CD4-positive, alpha-beta T cell treated with Interleukin-15 for 1 hour (primary cell): ENCODE data around the gene SSBP1.
"Not testable (repeated sequence)": the region's sequence is repeated elsewhere in the genome, so short reads cannot be mapped to it uniquely, and the experiment has no call there.

Source experiments
- DNase-seq: peaks from one replicate; pipeline ENCODE4 v3.0.0-alpha.2; 2020

The SSBP1 gene

DNA sequence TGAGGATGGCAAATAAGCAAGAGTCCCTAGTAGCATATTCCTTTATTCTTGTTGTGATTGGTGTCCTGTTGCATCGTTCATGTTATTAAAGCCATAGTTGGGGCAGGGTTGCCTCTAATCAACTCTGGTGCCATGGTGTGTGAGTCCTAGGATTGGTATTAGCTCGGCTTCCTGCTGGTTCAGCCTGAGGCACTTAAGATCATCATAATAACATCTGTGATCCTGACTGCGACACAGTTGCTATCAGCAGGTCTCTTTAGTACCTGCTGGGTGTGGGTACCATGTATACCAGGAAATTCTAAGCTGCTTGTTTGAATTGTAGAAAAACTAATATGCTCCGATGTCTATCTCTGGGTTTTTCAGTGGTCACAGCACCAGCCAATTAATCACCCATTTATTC lies 28.4 kb upstream of the SSBP1 start:
- DNase-seq, result no peak

DNA sequence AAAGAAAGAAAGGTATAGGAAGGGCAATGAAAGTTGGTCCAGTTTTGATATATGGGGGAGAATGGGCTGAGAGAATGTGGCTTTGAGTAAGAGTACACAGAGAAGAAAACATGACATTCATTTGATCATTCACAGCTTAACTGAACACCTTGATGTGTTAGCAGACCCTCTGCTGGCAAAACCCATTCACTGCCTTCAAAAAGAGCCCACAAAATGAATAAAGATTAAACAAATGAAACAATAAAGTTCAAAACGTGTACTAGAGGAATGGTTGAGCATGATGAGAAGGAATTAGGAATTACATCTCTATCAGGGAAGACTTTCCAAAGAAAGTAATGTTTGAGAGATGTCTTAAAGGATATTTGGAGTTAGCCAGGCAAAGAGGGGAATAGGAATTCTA lies 27.9 kb upstream of the SSBP1 start:
- no peak for DNase-seq

DNA sequence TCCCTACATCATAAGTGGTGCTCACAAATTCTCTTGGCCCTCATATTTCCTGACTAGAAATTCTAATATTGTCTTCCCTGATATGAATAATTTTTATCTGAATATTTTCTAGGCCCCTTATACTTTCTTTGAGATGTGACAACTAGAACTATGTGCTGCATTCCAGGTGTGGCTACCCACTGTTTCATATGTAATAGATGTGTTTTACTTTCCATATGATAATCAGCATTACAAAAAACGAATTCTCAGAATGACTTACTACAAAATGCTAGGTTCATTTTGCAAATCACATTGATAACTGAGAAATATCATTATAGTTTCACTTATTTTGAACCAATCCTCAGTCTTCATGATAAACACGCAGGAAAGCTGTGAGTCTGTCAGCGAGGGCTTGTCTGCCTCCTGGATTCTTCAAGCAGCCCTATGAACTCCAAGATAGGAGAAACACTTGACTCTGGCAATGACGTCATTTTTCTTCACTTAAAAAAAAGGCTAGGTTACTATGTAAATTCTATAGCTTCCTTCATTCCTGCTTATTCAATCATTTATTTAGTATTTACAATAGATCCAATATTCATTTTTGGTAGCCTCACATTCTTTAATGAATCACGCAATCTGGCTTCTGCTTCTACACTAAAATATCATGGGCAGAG lies 25.4 kb upstream of the SSBP1 start:
- DNase-seq, result no peak

DNA sequence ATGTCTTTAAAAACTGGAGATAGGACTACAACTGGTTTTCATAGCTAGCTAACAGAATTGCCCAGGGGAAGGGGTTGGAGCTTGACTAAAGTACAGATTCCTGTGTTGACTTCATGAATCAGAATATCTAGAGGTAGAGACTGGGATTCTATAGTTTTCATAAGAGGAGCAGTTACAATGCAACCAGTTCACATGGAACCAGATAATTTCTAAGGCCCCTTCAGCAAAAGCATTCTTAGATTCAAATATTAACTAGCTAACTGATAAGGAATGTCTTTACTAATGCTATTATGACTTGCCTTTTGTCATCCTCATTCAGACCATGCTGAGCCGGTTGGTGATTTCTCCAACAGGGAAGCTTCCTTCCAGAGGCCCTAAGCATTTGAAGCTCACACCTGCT lies 24.3 kb upstream of the SSBP1 start:
- DNase-seq, result no peak

DNA sequence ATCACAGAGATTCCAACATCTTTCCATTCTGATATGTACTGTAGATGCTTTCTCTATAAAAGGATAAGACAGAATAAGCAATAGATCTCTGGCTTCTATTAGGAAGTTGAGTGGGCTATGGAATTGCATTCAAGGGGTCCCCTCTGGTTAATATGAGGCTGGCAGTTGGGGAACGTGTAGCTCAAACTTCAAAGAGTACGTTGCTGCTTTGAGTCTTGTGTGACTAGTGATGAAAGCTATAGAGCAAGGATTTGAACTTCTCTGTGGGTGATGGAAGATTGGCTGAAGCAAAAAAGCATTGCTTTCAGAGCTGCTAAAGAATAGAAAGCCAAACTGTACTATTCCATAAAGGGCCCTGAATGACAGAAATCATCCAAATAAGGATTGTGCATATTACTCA lies 23.6 kb upstream of the SSBP1 start:
- DNase-seq, result no peak

DNA sequence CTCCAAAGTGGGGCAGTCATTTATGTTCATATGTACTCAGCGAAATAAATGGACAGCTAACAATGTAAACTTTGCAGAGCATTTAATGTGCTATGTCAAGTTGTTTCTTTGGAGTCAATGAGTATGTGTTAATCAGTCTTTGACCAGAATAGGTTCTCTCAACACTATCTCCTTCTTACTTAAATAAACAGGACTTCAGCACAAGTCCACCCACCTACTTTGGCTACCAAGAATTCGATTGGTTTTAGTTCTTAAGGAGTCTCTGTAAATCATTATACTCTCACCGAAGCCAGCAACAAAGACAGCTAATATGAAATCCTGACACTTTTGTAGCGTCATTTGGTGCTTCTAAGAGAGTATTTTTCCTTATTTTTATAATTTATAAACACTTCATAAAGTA lies 23.1 kb upstream of the SSBP1 start:
- no peak for DNase-seq

DNA sequence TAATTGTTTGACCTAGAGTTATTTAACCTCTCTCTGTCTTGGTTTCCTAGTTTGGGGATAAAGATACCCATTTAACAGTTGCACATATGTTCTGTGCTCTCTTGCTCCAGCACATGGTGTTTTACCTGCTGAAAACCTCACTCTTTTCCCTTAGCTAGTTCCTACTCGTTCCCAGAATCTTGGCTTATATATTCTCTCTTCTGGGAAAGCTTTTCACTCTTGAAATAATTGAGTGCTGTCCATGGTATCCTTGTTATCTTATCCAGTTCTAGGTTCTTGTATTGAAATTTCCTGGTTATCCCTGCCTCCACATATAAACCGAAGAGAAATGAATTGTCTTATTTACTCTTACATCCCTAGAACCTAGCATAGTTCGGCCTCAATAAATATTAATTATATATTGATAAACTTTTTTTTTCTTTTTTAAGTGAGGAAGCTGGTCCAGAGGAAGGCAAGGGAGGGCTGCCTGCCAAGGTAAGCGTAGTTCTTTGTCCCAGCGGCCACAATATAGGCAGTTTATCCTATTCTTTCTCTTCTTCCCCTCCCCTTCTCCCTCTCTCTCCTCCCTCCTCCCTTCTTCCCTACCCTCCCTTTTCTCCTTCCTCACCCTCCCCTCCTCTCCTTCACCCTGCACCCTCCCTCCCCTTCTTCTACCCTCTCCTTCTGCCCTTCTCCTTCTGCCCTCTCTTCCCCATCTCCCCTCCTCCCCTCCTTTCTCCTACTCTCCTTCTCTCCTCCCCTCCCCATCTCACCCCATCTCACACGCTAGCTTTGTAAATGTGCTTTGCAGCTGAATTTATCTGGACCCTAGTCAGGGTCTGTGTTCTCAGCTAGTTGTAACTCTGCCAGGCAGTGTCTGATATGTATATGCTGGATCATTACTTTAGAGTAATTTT lies 22.1 kb upstream of the SSBP1 start:
- DNase-seq, result no peak

DNA sequence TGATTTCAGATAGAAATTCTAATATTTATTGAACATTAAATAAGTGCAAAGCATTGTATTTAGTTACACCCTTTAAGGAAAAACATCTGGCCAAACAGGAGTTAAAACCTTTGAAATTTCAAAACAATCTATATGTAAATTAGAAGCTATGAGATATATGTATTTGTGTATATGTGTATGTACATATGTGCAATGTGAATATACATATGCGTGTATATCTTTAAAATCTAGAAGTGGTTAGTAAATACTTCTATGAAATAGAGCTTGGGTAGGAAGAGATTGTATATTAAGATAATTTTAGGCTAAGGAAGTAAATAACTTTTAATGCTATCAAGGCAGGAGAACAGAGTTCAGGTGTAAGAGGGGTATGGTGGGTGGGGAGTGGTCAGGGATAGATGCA lies 20.7 kb upstream of the SSBP1 start:
- no peak for DNase-seq

DNA sequence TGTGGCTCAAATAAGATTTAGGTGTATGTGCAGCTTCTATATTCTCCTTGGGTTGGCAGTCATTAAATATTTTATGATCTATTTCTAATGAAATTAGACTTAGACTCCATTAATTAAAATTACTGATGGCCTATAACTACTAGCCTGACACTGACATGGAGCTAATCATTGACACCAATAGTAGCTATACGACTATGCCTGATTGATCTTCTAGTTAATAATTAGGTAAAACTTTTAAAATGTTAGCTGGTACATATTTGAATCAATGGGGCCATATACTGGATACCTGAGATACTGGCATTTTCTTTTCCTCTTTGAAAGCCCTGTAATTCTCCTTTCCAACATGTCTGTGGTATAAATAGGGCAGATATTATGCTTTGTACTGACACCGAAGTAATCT lies 15.6 kb upstream of the SSBP1 start:
- DNase-seq, result no peak

DNA sequence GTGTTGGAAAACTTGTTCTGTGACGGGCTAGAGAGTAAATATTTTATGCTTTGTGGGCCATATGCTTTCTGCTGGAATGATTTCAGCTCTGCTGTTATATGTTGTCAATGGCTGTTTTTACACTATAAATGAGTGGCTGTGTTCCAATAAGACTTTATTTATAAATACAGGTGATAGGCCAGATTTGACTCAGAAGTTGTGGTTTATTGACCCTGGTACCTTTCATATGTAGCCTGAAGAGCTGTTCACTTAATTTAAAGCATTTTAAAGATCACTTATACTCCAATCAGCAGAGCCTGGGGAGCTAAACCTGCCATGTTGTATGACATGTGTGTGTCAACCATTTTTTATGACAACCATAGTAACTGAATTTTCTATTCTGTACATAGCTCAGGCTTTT lies 9.1 kb upstream of the SSBP1 start:
- DNase-seq, result no peak

DNA sequence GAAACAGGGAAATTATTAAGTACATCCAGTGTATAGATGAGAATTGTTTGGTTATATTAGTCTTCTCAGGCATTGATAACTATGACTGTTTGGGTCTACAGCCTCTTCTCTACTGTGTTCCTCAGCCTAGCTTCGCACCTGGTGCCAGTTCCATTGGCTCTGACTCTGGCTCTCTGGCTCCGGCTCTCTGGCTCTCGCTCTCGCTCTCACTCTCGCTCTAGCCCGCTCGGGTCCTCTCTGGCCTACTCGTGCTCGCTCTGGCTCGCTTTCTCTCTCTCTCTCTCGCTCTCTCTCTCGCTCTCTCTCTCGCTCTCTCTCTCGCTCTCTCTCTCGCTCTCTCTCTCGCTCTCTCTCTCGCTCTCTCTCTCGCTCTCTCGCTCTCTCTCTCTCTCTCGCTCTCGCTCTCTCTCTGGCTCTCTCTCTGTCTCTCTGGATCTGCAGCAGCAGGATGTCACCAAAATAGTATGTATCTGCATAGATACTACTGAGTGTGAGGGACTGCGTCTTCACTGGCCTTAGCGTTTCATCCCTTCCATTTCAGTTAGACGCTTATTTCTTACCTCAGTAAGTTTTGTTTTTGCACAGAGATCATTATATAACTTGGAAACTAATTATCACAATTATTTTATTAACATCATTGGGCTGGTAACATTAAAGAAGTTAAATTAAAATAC lies 6.5 kb upstream of the SSBP1 start:
- DNase-seq, result no peak

DNA sequence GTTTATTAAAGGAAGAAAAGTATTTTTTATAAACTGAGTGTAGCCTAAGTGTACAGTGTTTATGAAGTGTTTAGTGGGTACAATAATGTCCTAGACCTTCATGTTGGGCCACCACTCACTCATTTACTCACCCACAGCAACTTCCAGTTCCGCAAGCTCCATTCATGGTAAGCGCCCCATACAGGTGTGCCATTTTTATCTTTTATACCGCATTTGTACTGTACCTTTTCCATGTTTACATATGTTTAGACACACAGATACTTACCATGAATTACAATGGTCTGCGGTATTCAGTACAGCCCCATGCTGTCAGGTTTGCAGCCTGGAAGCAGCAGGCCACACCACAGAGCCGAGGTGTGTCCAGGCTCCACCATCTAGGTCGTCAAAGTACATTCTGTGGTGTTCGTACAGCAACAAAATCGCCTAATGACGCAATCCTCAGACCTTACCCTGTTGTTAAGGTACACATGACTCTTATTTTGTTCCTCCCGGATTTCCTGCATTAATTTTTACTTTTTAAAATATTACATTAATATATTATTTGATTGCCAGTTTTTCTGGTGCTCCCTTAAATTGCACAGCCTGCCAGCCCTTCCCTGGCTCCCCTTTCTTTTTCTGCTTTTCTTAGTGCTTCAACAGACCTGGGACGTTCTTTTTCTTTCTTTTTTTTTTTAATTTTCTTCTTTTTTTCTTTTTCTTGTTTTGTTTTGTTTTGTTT lies 881 bp upstream of the SSBP1 start:
- peak; percentile 30 for DNase-seq

DNA sequence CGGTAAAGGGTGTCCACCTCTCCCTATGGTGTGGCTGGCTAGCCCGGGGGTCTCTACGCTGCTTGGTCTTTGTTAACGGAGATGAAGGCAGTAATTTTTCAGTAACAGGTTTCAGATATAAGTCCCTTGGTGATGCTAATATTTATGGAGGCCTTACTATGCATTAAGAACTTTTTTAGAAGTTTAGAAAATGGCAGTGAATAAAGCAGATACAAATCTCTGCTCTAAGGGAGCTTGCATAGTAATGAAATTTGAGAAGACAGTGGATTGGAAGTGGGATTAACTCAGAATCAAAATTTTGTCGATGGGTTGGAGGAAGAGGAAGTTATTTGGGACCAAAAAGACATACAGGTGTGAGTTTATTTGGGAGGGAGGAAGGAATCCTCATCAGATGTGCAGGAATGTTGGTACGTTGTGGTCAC lies 445 bp downstream of the SSBP1 start:
- no peak for DNase-seq

DNA sequence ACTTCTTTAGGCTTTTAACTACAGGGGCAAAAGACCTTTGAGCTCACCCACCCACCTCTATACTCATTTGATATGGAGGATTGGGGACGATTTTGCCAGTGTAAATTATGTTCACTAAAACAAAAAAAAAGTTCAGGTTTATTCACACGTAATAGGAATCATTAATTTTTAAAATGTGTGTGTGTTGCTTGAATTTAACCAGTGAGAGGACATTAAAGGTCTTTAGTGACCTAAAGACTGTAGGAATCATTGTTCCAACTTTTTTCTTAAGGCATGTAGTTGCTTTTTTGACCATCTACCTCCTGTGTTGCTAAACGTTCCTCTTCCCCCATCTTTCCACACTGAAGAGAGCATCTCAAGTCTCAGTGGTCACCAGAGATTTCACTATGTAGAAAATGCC lies 1.1 kb downstream of the SSBP1 start:
- DNase-seq, result no peak

DNA sequence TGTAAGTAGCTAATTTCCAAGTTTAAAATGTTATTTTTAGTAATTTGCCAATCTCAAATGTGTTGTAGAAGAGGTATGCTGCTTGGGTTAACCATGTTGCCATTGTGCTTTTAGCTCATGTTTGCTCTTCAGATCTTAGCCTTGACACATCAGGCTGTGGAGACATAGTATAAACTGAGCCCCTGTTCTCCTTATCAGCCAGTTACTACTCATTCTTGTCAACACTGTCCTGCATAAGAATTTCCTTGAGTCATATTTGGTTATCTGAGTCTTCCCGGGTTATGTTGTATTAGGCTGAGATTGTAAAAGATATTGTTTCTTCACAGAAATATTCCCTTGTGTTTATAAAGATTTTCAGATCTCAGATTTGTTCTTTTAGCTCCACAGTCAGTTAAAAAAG lies 4.1 kb downstream of the SSBP1 start:
- no peak for DNase-seq

DNA sequence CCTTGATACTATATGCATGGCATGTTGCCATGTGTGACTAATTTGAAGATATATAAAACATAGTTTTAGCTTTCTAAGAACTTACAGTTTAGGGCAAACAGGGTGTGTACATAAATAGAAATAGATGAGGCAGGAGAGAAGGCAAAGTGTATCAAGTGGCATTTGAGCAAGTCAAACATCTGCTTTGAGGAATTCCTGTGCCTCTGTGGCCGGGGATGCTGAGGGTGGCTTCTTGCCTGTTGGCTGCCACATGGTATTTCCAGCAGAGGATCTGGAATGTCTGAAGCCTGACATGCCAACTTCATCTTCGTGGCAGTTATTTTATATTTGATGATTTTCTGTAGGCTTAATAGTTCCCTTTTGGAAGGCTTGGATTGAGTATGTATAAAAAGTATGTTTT lies 6.0 kb downstream of the SSBP1 start:
- DNase-seq, result no peak

DNA sequence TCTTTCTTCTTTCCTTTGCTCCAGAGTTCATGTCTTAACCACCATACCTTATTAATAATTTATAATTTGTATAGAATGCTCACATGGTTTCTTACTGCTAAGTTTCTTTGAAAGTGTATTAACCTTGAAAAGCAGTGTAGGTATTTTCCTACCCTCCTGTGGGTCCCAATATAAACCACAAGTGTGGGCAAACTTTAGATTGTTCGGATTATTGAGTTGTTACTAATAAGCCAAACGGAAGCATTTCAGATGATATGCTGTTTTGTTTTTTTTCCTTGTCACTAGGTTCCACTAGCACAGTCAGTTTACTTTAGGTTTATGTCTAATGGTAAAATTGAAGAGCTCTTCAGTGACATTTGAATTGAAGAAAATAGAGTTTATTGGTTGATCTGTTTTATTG lies 10.2 kb downstream of the SSBP1 start:
- DNase-seq, result no peak

DNA sequence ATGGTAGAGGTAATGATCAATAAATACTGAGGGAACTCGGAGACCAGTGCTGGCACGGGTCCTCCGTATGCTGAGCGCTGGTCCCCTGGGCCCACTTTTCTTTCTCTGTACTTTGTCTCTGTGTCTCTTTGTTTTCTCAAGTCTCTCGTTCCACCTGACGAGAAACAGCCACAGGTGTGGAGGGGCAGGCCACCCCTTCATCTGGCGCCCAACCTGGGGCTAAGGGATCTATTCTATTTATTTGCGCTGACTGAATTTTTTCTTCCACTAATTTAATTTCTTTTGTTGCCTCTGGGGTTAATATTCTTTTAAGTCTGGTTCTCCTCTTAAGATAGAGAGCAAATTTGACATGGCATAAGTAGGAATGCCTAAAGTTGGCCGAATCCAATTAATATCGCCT lies 13.7 kb downstream of the SSBP1 start:
- DNase-seq, result not testable (repeated sequence)

DNA sequence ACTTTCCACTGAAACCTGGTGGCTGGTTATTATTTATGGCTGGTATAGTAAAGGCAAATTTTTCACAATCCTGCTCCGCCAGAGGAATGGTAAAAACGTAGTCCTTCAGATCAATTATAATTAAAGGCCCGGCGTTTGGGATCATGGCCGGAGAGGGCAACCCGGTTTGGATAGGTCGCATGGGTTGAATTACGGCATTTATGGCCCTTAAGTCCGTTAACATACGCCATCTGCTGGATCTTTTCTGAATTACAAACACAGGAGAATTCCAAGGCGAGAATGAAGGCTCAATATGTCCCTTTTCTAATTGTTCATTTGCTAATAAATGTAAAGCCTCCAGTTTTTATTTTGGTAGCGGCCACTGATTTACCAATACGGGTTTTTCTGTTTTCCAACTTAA lies 14.5 kb downstream of the SSBP1 start:
- DNase-seq, result no peak

DNA sequence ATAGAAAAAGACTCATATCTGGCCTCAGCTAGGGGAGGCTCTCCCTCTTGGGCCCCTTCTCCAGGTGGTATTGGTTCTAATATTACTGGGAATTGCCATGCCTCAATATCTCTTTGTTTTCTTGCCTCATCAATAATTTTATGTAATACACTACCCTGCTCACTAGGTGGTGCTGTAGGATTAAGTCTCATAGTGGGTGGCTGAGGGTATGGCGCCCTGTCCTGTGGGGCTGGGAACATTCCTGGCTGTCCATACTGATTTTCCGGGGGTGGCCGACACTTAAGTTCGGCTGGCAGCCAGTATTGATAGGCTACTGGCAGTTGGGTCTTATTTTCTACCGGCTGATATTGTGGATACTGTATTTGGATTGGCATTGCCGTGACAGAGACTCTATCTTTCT lies 16.8 kb downstream of the SSBP1 start:
- no peak for DNase-seq

DNA sequence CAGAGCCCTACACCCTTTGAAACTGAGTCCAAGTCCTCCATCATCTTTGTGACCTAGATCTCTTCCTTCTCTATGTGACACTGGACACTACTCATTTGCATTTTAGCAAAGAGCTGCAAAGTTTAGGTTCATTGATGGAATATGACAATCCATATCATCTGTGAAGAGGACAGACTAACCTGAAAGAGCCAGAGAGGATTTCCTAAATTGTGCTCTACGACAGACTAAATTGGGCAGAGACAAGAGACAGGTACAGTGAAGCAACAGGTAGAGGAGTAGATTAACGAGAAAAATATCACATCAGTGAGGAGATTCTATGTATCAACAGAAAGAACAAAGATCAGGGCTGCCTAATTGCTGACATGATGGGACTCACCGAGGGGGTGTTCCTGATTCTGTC lies 25.6 kb downstream of the SSBP1 start, which contains the start of gene TAS2R3:
TAS2R3 (plus strand) TSS at position 301 of the 400 bp plus-strand sequence; CDS start at position 363, 62 bp downstream.
- no peak for DNase-seq

DNA sequence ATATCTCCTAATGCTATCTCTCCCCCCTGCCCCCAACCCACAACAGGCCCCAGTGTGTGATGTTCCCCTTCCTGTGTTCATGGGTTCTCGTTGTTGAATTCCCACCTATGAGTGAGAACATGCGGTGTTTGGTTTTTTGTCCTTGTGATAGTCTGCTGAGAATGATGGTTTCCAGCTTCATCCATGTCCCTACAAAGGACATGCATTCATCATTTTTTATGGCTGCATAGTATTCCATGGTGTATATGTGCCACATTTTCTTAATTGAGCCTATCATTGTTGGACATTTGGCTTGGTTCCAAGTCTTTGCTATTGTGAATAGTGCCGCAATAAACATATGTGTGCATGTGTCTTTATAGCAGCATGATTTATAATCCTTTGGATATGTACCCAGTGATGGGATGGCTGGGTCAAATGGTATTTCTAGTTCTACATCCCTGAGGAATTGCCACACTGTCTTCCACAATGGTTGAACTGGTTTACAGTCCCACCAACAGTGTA lies 32.0 kb downstream of the SSBP1 start:
- DNase-seq, result not testable (repeated sequence)

DNA sequence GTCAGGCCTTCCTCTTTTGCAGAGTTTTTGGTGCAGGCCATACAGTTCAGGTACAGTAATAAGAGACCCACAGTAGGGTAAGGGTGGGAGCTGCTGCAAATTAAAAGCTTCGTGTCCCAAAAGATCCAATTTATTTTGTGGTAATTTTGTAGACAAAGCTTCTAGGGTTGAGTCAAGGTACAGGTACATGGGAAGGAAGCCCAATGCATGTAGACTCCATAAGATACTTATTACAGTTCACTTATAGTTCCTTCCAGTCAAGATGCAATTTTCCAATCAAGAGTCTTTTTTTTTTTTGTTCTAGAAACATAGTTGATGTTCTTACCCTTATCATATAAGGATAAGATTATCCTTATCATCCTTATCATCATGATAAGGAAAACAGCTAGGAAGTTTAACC lies 38.2 kb downstream of the SSBP1 start, which contains the start of gene TAS2R4:
TAS2R4 (plus strand) TSS at position 301 of the 400 bp plus-strand sequence. CDS start 1,815 bp downstream, outside the sequence.
- no peak for DNase-seq
